Keratinocyte (primary cell): ENCODE measurements around the gene SORL1. TPM values are rescaled to one million over a fixed set of nuclear protein-coding genes. Genes with fewer than 3 reads are reported as not detected.

Experiments used
- DNase-seq: peaks from one replicate; pipeline ENCODE4 v3.0.0-alpha.2; 2011; ENCODE audit warnings: low read depth, missing footprints, low spot score
- FAIRE-seq: peaks from 2 replicates; lab custom pipeline; 2011; peaks lifted over from hg19 to GRCh38; lab: Jason Lieb, UNC
- H2AFZ ChIP-seq: 2 replicates; pipeline ENCODE4 v1.6.0; 2012; ENCODE audit warnings: low read length, control low read depth, inconsistent platforms; ENCODE audit not compliant: control insufficient read depth
- H3K27ac ChIP-seq: 2 replicates; pipeline ENCODE4 v1.5.1; 2011; ENCODE audit warnings: low read length; ENCODE audit not compliant: control insufficient read depth, insufficient read depth
- H3K27me3 ChIP-seq: 3 replicates; pipeline ENCODE4 v1.6.0; 2011; ENCODE audit warnings: low read length; ENCODE audit not compliant: control insufficient read depth, insufficient read depth; ENCODE audit errors: extremely low read depth
- H3K36me3 ChIP-seq, 2 experiments: 2 replicates in 1 of 2; 3 replicates in 1 of 2; pipeline ENCODE4 v1.5.1; 2011; ENCODE audit warnings: low read length in 2 of 2, mild to moderate bottlenecking in 1 of 2; ENCODE audit not compliant: control insufficient read depth in 2 of 2, insufficient read depth in 2 of 2; ENCODE audit errors: extremely low read depth in 1 of 2
- H3K4me1 ChIP-seq: 3 replicates; pipeline ENCODE4 v1.5.1; 2011; ENCODE audit warnings: low read length; ENCODE audit not compliant: control insufficient read depth, insufficient read depth; ENCODE audit errors: extremely low read depth
- H3K4me2 ChIP-seq: 3 replicates; pipeline ENCODE4 v1.6.0; 2011; ENCODE audit warnings: low read depth, low read length; ENCODE audit not compliant: control insufficient read depth, insufficient read depth; ENCODE audit errors: extremely low read depth
- H3K4me3 ChIP-seq, 3 experiments: fragments of 200-600 bp in 1 of 3; sonication (generic) in 1 of 3; 2 replicates in 2 of 3; 3 replicates in 1 of 3; pipeline ENCODE4 v1.5.1; 2011 to 2016; ENCODE audit warnings: low read length in 3 of 3, mild to moderate bottlenecking in 3 of 3, control low read depth in 2 of 3, inconsistent platforms in 1 of 3, low read depth in 1 of 3, mixed read lengths in 1 of 3, mixed run types in 1 of 3, moderate library complexity in 1 of 3; ENCODE audit not compliant: control insufficient read depth in 2 of 3, insufficient read depth in 2 of 3; ENCODE audit errors: extremely low read depth in 1 of 3
- H3K79me2 ChIP-seq: 2 replicates; pipeline ENCODE4 v1.6.0; 2012; ENCODE audit warnings: low read length; ENCODE audit not compliant: control insufficient read depth, insufficient read depth
- H3K9ac ChIP-seq: 3 replicates; pipeline ENCODE4 v1.6.0; 2011; ENCODE audit warnings: low read length; ENCODE audit not compliant: control insufficient read depth, insufficient read depth; ENCODE audit errors: extremely low read depth
- H3K9me1 ChIP-seq: 3 replicates; pipeline ENCODE4 v1.6.0; 2011; ENCODE audit warnings: low read length; ENCODE audit not compliant: control insufficient read depth, insufficient read depth; ENCODE audit errors: extremely low read depth
- H3K9me3 ChIP-seq: 2 replicates; pipeline ENCODE4 v1.5.1; 2012; ENCODE audit warnings: low read depth, low read length; ENCODE audit not compliant: control insufficient read depth
- H4K20me1 ChIP-seq: 3 replicates; pipeline ENCODE4 v1.6.0; 2011; ENCODE audit warnings: low read length; ENCODE audit not compliant: control insufficient read depth, insufficient read depth; ENCODE audit errors: extremely low read depth
- CTCF ChIP-seq, 3 experiments: IDR thresholded peaks in 1 of 3; conservative IDR thresholded peaks in 1 of 3; optimal IDR thresholded peaks in 1 of 3; 2 replicates in 2 of 3; 3 replicates in 1 of 3; pipeline versions ENCODE3 to v1.5.1; 2011; ENCODE audit warnings: low read length in 3 of 3, mild to moderate bottlenecking in 3 of 3, moderate library complexity in 2 of 3, control low read depth in 1 of 3, inconsistent platforms in 1 of 3; ENCODE audit not compliant: insufficient read depth in 2 of 3; ENCODE audit errors: extremely low read depth in 1 of 3
- EZH2 ChIP-seq: IDR thresholded peaks from one replicate; pipeline ENCODE4 v1.6.1; 2012; ENCODE audit warnings: inconsistent platforms, mild to moderate bottlenecking, low read length, moderate library complexity
- dilution Hi-C: fragments of 300-500 bp; cut with MboI; formaldehyde crosslinking; loops from one replicate; pipeline ENCODE4 v1.7.0; 2020; ENCODE audit warnings: low sequenced_read_pairs; ENCODE audit not compliant: extremely low pct_ligation_motif_present
- polyA plus RNA-seq, 5 experiments: library from polyadenylated mRNA; depleted of rRNA in 3 of 5; stranded (reverse) in 3 of 5; stranded (forward) in 1 of 5; unstranded in 1 of 5; fragments of >200 nt; gene quantifications; 1 replicate in 1 of 5; 2 replicates in 3 of 5; 3 replicates in 1 of 5; pipeline versions ENCODE4 v1.2.1 to v1.2.3, GENCODE V29; 2011 to 2012; ENCODE audit warnings: missing spikeins in 2 of 5, low read depth in 1 of 5, low replicate concordance in 1 of 5

Gene SORL1
- polyA plus RNA-seq, 1 donor (not counting 4 experiments of a cell fraction or from before 2014, with no cell fraction given), result 38.9 TPM

- dilution Hi-C loops, result no loop called here
- Histone ChIP-seq H4K20me1 (no peaks in the 10 kb centered on the region), H3K9me1 (no peaks in the 10 kb centered on the region)
Measured at GRCh38 chr11:121429556-121429955, 22.6 kb upstream of the SORL1 start.

GRCh38 chr11:121431820-121432526 is 20.1 kb upstream of the SORL1 start:
- Histone ChIP-seq H3K79me2 (no peaks in the 10 kb centered on the region), H3K9me3 (no peaks in the 10 kb centered on the region), H3K4me1 (no peaks in the 10 kb centered on the region), H3K27ac (no peak overlapping the region), H3K27me3 (peaks cover 18% of the 10 kb centered on the region), H3K4me3 (no peak overlapping the region), H3K9ac (no peak overlapping the region), H3K4me2 (no peak overlapping the region), H4K20me1 (no peaks in the 10 kb centered on the region), H2AFZ (no peak overlapping the region), H3K9me1 (no peaks in the 10 kb centered on the region), H3K36me3 (no peaks in the 10 kb centered on the region)
- TF ChIP-seq CTCF (optimal IDR thresholded peaks at IDR 0.05 in 1 of 3, IDR thresholded peaks at IDR 0.05 in 1 of 3, conservative IDR thresholded peaks at IDR 0.05 in 1 of 3; ENCODE audit: extremely low read depth in 1 of 3, insufficient read depth in 2 of 3, low read length in 3 of 3), result no peak
- no peak for TF ChIP-seq EZH2
- dilution Hi-C loops, result no loop called here
- DNase-seq (no peak), FAIRE-seq (no peak)

More at GRCh38 chr11:121429556-121429955, 22.6 kb upstream of the SORL1 start:
- no peak overlapping the region for H3K4me2 ChIP-seq
- H3K9me3 ChIP-seq, result no peaks in the 10 kb centered on the region
- H3K4me1 ChIP-seq, result no peaks in the 10 kb centered on the region
- DNase-seq (no peak), FAIRE-seq (no peak)
- H3K4me3 ChIP-seq, result no peak overlapping the region
- H2AFZ ChIP-seq, result no peak overlapping the region
- no peaks in the 10 kb centered on the region for H3K36me3 ChIP-seq
- no peak overlapping the region for H3K9ac ChIP-seq
- H3K27me3 ChIP-seq, result peaks cover 26% of the 10 kb centered on the region
- TF ChIP-seq EZH2 (no peak), CTCF (optimal IDR thresholded peaks at IDR 0.05 in 1 of 3, IDR thresholded peaks at IDR 0.05 in 1 of 3, conservative IDR thresholded peaks at IDR 0.05 in 1 of 3; ENCODE audit: extremely low read depth in 1 of 3, insufficient read depth in 2 of 3, low read length in 3 of 3) (no peak)
- no peak overlapping the region for H3K27ac ChIP-seq
- no peaks in the 10 kb centered on the region for H3K79me2 ChIP-seq
